HG02943 (cell line): ENCODE data around the gene BARHL1.
"Not testable (repeated sequence)": the region's sequence is repeated elsewhere in the genome, so short reads cannot be mapped to it uniquely, and the experiment has no call there.

Experiments used
- ATAC-seq: cut with Tn5 transposase; IDR thresholded peaks from one replicate; pipeline ENCODE4 v1.9.1; 2021; ENCODE audit warnings: mild to moderate bottlenecking, low read depth, moderate library complexity; ENCODE audit not compliant: unreplicated experiment

BARHL1 gene

GRCh38 chr9:132555528-132555927, 26.9 kb upstream of the BARHL1 start:
- ATAC-seq, result no peak

- no peak for ATAC-seq
These were observed 26.2 kb upstream of the BARHL1 start for GRCh38 chr9:132556235-132556634.

GRCh38 chr9:132556714-132557113, 25.7 kb upstream of the BARHL1 start:
- no peak for ATAC-seq

GRCh38 chr9:132557159-132557558, 25.2 kb upstream of the BARHL1 start:
- no peak for ATAC-seq

GRCh38 chr9:132559711-132560110, 22.7 kb upstream of the BARHL1 start:
- no peak for ATAC-seq

- no peak for ATAC-seq
These were observed 21.7 kb upstream of the BARHL1 start for GRCh38 chr9:132560616-132561202.

GRCh38 chr9:132562306-132562573, 20.2 kb upstream of the BARHL1 start:
- no peak for ATAC-seq

- ATAC-seq, result no peak
These were observed 17.9 kb upstream of the BARHL1 start for GRCh38 chr9:132564526-132564925.

GRCh38 chr9:132568787-132569186, 13.6 kb upstream of the BARHL1 start:
- not testable (repeated sequence) for ATAC-seq

- ATAC-seq, result no peak
These were observed 10.4 kb upstream of the BARHL1 start for GRCh38 chr9:132571806-132572600.

GRCh38 chr9:132572921-132573320, 9.5 kb upstream of the BARHL1 start:
- ATAC-seq, result no peak

- ATAC-seq, result no peak
These were observed 7.3 kb upstream of the BARHL1 start for GRCh38 chr9:132575005-132575609.

GRCh38 chr9:132575811-132576210, 6.6 kb upstream of the BARHL1 start:
- ATAC-seq, result no peak

GRCh38 chr9:132577119-132577518, 5.3 kb upstream of the BARHL1 start:
- no peak for ATAC-seq

GRCh38 chr9:132578367-132578932, 4.0 kb upstream of the BARHL1 start:
- ATAC-seq, result no peak

- ATAC-seq, result no peak
These were observed 3.0 kb upstream of the BARHL1 start for GRCh38 chr9:132579427-132579798.

GRCh38 chr9:132582786-132583583, 579 bp downstream of the BARHL1 start:
- no peak for ATAC-seq

GRCh38 chr9:132583584-132584304, 1.3 kb downstream of the BARHL1 start:
- no peak for ATAC-seq

- no peak for ATAC-seq
These were observed 2.5 kb downstream of the BARHL1 start for GRCh38 chr9:132584601-132585560.
